ENCODE data around the gene NPIPB13.
"Not testable (repeated sequence)": the region's sequence is repeated elsewhere in the genome, so short reads cannot be mapped to it uniquely, and the experiment has no call there.

NPIPB13 gene

DNA sequence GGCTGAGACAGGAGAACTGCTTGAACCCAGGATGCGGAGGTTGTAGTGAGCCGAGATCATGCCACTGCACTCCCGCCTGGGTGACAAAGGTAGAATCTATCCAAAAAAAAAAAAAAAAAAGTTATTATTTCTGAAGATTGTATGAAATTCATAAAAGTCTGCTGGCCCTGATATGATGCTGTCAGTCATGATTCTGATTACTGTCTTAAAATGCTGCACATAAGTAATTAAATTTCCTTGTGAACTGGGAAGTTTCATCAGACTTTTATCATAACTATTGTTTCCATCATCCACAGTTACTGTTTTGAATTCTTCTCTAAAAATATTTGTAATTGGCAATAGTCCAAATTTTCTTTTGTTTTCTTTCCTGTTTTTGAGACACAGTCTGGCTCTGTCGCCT is at the start of gene NPIPB13:
TSS of gene NPIPB13 (minus strand) at position 101 of the 400 bp plus-strand sequence. CDS start 2,906 bp downstream, outside the sequence.
- H3K27ac Mint-ChIP-seq, H3K9me3 Mint-ChIP-seq, H3K36me3 Mint-ChIP-seq, H3K27me3 Mint-ChIP-seq, H3K4me3 Mint-ChIP-seq, H3K4me1 Mint-ChIP-seq, ATAC-seq: not testable (repeated sequence)

DNA sequence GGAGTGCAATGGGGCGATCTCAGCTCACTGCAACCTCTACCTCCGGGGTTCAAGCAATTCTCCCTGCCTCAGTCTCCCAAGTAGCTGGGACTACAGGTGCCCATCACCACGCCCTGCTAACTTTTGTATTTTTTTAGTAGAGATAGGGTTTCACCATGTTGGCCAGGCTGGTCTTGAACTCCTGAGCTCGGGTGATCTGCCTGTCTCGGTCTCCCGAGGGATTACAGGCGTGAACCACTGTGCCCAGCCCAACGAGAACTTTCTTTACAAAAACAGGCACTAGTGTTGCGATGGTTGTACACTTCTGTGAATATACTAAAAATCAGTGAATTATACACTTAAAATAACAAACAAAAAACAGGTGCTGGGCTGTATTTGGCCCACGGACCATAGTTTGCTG is 34.1 kb upstream of the NPIPB13 start:
- H3K27ac Mint-ChIP-seq = not testable (repeated sequence)

GRCh38 chr16:30278523-30278922 is 30.2 kb upstream of the NPIPB13 start:
- H3K27ac Mint-ChIP-seq, ATAC-seq, H3K4me3 Mint-ChIP-seq, H3K9me3 Mint-ChIP-seq, H3K4me1 Mint-ChIP-seq, H3K36me3 Mint-ChIP-seq, H3K27me3 Mint-ChIP-seq: not testable (repeated sequence)

More for the DNA sequence above, 34.1 kb upstream of the NPIPB13 start:
- H3K9me3 Mint-ChIP-seq, H3K27me3 Mint-ChIP-seq, H3K4me3 Mint-ChIP-seq, H3K36me3 Mint-ChIP-seq, ATAC-seq, H3K4me1 Mint-ChIP-seq: not testable (repeated sequence)

- not testable (repeated sequence) for H3K36me3 Mint-ChIP-seq, H3K9me3 Mint-ChIP-seq, H3K27me3 Mint-ChIP-seq, H3K4me3 Mint-ChIP-seq, H3K4me1 Mint-ChIP-seq, ATAC-seq, H3K27ac Mint-ChIP-seq
Observed at GRCh38 chr16:30217082-30217481, 31.2 kb downstream of the NPIPB13 start.

DNA sequence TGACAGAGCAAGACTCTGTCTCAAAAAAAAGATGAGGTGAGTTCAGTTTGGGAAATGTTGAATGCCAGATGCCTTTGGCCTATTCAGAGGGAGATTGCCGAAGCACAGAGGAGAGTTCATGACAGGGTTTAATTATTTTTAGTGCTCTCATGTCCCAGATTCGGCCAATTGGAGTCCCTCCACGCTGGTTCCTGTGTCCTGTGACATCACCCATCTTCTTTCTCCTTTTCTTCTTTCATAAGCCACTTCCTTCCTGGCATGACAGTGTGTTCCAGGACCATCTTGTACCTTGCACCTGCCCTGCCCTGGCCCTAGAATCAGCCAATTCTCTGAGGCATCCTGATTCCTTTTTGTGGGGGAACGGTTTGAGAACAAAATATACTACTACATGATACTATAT is 36.9 kb downstream of the NPIPB13 start:
- H3K36me3 Mint-ChIP-seq, ATAC-seq, H3K27ac Mint-ChIP-seq, H3K4me1 Mint-ChIP-seq, H3K9me3 Mint-ChIP-seq, H3K27me3 Mint-ChIP-seq, H3K4me3 Mint-ChIP-seq: not testable (repeated sequence)

DNA sequence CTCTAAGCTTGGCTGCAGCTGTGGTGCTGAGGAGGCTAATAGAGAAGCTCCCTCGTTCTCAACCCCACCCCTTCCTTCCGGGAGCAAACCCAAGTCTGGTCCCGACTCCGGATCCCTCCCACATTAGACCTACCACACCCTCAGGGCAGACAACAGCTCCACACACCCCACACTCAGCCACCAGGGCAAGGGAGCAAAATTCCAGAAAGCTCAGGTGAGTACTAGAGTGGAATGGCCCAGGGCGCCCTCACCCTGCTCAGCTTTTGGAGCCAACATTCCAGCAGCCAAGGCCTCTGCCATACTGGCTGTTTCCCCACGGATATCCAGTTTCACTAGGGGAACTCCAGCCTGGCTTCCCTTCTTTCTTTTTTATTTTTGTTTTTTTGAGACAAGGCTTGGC is 39.2 kb downstream of the NPIPB13 start:
- H3K36me3 Mint-ChIP-seq, H3K4me1 Mint-ChIP-seq, H3K4me3 Mint-ChIP-seq, H3K27ac Mint-ChIP-seq, H3K27me3 Mint-ChIP-seq, H3K9me3 Mint-ChIP-seq: not testable (repeated sequence)
- peak; percentile 51 for ATAC-seq

DNA sequence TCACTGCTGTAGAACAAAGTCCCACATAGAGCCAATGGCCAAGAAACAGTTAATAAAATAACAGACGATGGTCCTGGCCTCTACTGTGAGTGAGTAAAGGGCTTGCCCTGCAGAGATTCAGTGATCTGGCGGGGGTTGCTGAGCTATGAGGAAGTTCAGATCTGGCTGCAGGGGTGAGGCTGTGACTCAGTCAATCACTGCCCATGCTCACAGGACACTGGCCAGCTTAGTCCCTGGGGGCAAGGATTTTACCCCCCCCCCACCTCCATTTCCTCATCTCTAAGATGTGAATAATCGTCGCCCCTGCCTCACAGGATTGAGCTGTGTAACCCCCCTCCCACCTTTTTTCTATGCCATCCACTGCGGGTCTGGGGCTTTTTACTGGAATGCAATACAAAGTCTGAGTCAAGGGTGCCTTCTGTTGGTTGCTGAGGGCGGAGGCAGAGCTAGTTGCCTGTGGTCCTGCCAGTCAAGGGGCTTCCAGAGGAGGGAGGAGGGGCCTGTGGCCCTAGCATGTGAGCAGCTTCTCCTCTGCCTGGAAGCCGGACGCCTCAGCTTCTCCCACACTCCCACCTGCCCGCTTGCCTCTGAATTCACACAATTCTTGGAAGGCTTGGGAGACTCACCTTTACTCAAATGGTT is 41.1 kb downstream of the NPIPB13 start:
- peak; percentile 51 for ATAC-seq
- not testable (repeated sequence) for H3K4me1 Mint-ChIP-seq, H3K36me3 Mint-ChIP-seq, H3K27me3 Mint-ChIP-seq, H3K27ac Mint-ChIP-seq, H3K4me3 Mint-ChIP-seq, H3K9me3 Mint-ChIP-seq

DNA sequence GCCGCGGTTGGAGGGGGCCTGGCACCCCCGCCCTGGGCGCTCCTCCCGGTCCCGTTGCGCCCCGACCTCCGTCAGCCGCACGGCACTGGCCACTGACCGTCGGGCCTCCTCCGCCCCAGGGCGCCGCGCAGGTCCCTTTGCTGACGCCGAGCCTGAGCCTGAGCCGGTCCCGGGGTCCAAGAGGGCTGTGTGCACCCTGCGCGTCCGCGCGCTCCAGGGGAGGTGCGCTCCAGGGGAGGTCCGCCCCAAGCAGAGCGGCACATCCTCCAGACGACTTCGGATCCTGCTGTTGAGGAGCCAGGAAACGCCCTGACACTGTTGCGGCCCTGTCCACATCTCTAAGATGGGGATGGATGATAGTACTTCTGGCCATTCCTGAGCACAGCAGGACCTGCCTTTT is 42.0 kb downstream of the NPIPB13 start:
- H3K27ac Mint-ChIP-seq, H3K27me3 Mint-ChIP-seq, H3K4me1 Mint-ChIP-seq, H3K36me3 Mint-ChIP-seq, H3K4me3 Mint-ChIP-seq, H3K9me3 Mint-ChIP-seq: not testable (repeated sequence)
- ATAC-seq = peak; percentile 37

DNA sequence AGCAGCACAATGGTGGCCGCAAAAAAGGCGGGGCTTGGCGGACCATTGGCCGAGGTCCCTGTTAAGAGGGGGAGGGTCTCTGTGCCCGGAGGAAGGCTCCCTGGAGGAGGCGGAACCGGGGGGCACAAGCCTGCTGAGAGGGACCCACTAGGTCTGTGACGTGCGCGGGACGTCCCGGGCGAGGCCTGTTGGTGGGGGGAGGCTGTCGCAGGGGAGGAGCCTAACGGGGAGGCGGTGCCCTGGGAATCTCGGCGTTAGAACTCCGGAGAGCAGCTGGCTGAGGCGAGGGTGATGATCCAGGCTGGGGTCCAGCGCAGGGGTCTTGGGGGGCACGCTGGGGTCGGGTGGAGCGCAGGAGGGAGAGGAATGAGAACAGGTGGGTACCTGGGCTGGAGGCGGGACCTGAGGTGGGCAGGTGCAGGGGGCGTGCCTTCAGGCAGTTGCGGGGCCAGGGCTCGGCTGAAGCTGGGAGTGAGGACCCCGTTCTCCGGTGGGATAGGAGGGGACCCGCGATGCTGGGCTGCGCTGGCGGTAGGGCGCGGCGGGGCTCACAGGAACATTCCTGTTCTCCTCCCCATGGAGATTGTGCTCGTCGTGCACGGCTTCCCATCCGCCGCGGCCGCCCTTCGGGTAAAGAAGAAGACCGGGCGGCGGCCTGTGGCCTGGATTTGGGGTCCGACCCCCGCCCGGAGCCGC is 42.6 kb downstream of the NPIPB13 start:
- ATAC-seq = peak; percentile 75
- H3K4me1 Mint-ChIP-seq, H3K27me3 Mint-ChIP-seq, H3K36me3 Mint-ChIP-seq, H3K9me3 Mint-ChIP-seq, H3K4me3 Mint-ChIP-seq, H3K27ac Mint-ChIP-seq: not testable (repeated sequence)

GRCh38 chr16:30199608-30200343 is 48.5 kb downstream of the NPIPB13 start:
- not testable (repeated sequence) for H3K27me3 Mint-ChIP-seq, H3K4me3 Mint-ChIP-seq, H3K36me3 Mint-ChIP-seq, H3K4me1 Mint-ChIP-seq, ATAC-seq, H3K27ac Mint-ChIP-seq, H3K9me3 Mint-ChIP-seq

DNA sequence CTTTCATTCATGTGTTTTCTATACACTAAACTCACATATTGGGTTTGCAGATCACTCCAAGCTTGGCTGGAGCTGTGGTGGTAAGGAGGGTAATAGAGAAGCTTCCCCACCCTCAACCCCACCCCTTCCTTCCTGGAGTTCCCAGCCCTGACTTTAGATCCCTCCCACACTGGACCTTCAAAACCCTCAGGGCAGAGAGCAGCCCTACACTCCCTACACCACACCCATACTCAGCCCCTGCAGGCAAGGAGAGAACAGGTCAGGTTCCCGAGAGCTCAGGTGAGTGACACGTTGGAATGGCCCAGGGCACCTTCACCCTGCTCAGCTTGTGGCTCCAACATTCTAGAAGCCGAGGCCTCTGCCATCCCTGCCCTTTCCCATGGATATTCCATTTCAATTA is 49.2 kb downstream of the NPIPB13 start, which contains the start of gene SULT1A3:
TSS of gene SULT1A3 (plus strand) at position 207 of the 400 bp plus-strand sequence. CDS start 1,474 bp downstream, outside the sequence.
- not testable (repeated sequence) for H3K27me3 Mint-ChIP-seq, H3K4me3 Mint-ChIP-seq, ATAC-seq, H3K36me3 Mint-ChIP-seq, H3K9me3 Mint-ChIP-seq, H3K27ac Mint-ChIP-seq, H3K4me1 Mint-ChIP-seq

Measured in stimulated activated memory B cell treated with anti-CD40 and anti-IgM and Interleukin-4, amounts not matched to agents 10 μg/mL and 1 μg/mL and 100 μg/mL, for 72 hours (primary cell).